ENCODE measurements around the gene NOL4L. TPM values are rescaled to one million over a fixed set of nuclear protein-coding genes. Genes with fewer than 3 reads are reported as not detected.

NOL4L gene
- polyA plus RNA-seq, 2 of the 4 experiments (the other 2 are of a cell fraction), result 9.5 to 11.8 TPM

GRCh38 chr20:32461836-32462600, 123.1 kb downstream of the NOL4L start:
- WGBS (ENCODE audit: missing lambda C conversion rate), result 93% methylated on average over 15 of the region's 17 CpGs
- CTCF ChIA-PET, result interaction anchor here (1.2 kb wide), 1 partner anchor 125 kb away, joined by 3 read pairs; no protein-coding TSS in a partner anchor
- peaks cover 51% of the 10 kb centered on the region for H3K4me1 ChIP-seq
- H3K4me2 ChIP-seq, result no peak overlapping the region
- H3K4me3 ChIP-seq, result no peak overlapping the region
- FAIRE-seq, result no peak
- ATAC-seq, result no peak
- no peaks in the 10 kb centered on the region for H3K9me3 ChIP-seq
- 0 out of 6 replicates have a peak overlapping the region, but pooled peaks of 1 of the 2 experiments have one; percentile 10 for H3K27ac ChIP-seq
- no peak for DNase-seq (ENCODE audit: low read depth in 1 of 2, low spot score in 1 of 2)
- POLR2A ChIA-PET, result no interaction called here
- TF ChIP-seq REST (IDR thresholded peaks at IDR 0.05) (no peak), ELK1 (IDR thresholded peaks at IDR 0.05; ENCODE audit: low read depth, low read length) (no peak), HOXB5 (CRISPR knock-in tag; IDR thresholded peaks at IDR 0.05) (no peak), ZNF302 (CRISPR knock-in tag; IDR thresholded peaks at IDR 0.05) (no peak), EHF (CRISPR knock-in tag; IDR thresholded peaks at IDR 0.05) (no peak), NPAS2 (CRISPR knock-in tag; IDR thresholded peaks at IDR 0.05; ENCODE audit: borderline replicate concordance) (no peak), HOXA7 (CRISPR knock-in tag; IDR thresholded peaks at IDR 0.05) (no peak), JUN (IDR thresholded peaks at IDR 0.05) (no peak), MYC (IDR thresholded peaks at IDR 0.05; ENCODE audit: borderline replicate concordance, low read length) (no peak), CBX2 (IDR thresholded peaks at IDR 0.05; ENCODE audit: borderline replicate concordance, low read depth) (no peak), HDAC2 (IDR thresholded peaks at IDR 0.05) (no peak), RFX5 (IDR thresholded peaks at IDR 0.05) (no peak), BCL3 (IDR thresholded peaks at IDR 0.05) (no peak), JUNB (IDR thresholded peaks at IDR 0.05) (no peak), ESRRA (IDR thresholded peaks at IDR 0.05; ENCODE audit: borderline replicate concordance, low read length) (no peak), ZC3H11A (IDR thresholded peaks at IDR 0.05) (no peak)

GRCh38 chr20:32460683-32461320, 124.3 kb downstream of the NOL4L start:
- FAIRE-seq (no peak), ATAC-seq (no peak), DNase-seq (ENCODE audit: low read depth in 1 of 2, low spot score in 1 of 2) (no peak)
- 90% methylated on average over 21 of the region's 24 CpGs for WGBS (ENCODE audit: missing lambda C conversion rate)
- TF ChIP-seq HOXA7 (CRISPR knock-in tag; IDR thresholded peaks at IDR 0.05) (no peak), FOSB (CRISPR knock-in tag; IDR thresholded peaks at IDR 0.05) (no peak), USF2 (IDR thresholded peaks at IDR 0.05) (no peak), JUN (IDR thresholded peaks at IDR 0.05) (no peak), CBX2 (IDR thresholded peaks at IDR 0.05; ENCODE audit: borderline replicate concordance, low read depth) (no peak), SREBF2 (IDR thresholded peaks at IDR 0.05) (no peak), NPAS2 (CRISPR knock-in tag; IDR thresholded peaks at IDR 0.05; ENCODE audit: borderline replicate concordance) (no peak), ZC3H11A (IDR thresholded peaks at IDR 0.05) (no peak), PHF8 (IDR thresholded peaks at IDR 0.05; ENCODE audit: borderline replicate concordance, low read depth) (no peak), HOXB5 (CRISPR knock-in tag; IDR thresholded peaks at IDR 0.05) (no peak), HEYL (CRISPR knock-in tag; IDR thresholded peaks at IDR 0.05) (no peak), CEBPB (IDR thresholded peaks at IDR 0.05) (no peak), EHMT2 (IDR thresholded peaks at IDR 0.05; ENCODE audit: low read depth) (no peak)
- Histone ChIP-seq H3K9me3 (no peaks in the 10 kb centered on the region), H3K4me3 (no peak overlapping the region), H3K4me1 (peaks cover 45% of the 10 kb centered on the region), H3K27ac (no peak overlapping the region), H3K4me2 (no peak overlapping the region)
- ChIA-PET CTCF (interaction anchor here (1.2 to 1.6 kb wide), 3 partner anchors 10 to 124 kb away, joined by 3 to 7 read pairs (median 3); no protein-coding TSS in a partner anchor), POLR2A (no interaction called here)
